Measurements from ENCODE around the gene MARCHF9.

MARCHF9 gene

GRCh38 chr12:57756406-57757341 is 1.8 kb downstream of the MARCHF9 start:
- Histone ChIP-seq H4K91ac (ENCODE audit: low read length) (no peak overlapping the region), H3K27ac (ENCODE audit: low read length, poor library complexity, severe bottlenecking) (no peak overlapping the region), H3K79me1 (replicated peaks; ENCODE audit: low read length, poor library complexity, severe bottlenecking) (no peaks in the 10 kb centered on the region), H3K36me3 (ENCODE audit: control insufficient read depth in 1 of 2, insufficient read depth in 2 of 2, low read depth in 1 of 2, low read length in 2 of 2) (peaks cover 0 to 16% of the 10 kb centered on the region in 2 experiments), H3K4ac (ENCODE audit: low read depth in 1 of 2, low read length in 2 of 2) (no peak overlapping the region), H3K14ac (ENCODE audit: low read length in 2 of 2) (no peak overlapping the region), H3K23ac (ENCODE audit: low read length in 2 of 2) (no peak overlapping the region), H2BK5ac (ENCODE audit: low read depth, low read length, poor library complexity, severe bottlenecking) (no peak overlapping the region), H2AK5ac (ENCODE audit: low read length, severe bottlenecking) (no peak overlapping the region), H2BK12ac (ENCODE audit: low read length in 2 of 2) (no peak overlapping the region), H2AFZ (ENCODE audit: low read depth, low read length) (no peak overlapping the region), H3K4me1 (ENCODE audit: control insufficient read depth, insufficient read depth, low read depth, low read length) (peaks cover 12% of the 10 kb centered on the region), H4K8ac (ENCODE audit: low read length) (no peak overlapping the region), H2BK15ac (ENCODE audit: low read depth, poor library complexity, severe bottlenecking) (no peak overlapping the region), H3K9ac (ENCODE audit: low read length) (no peak overlapping the region), H3K18ac (ENCODE audit: low read depth in 1 of 2, low read length in 2 of 2) (no peak overlapping the region), H3K9me3 (ENCODE audit: control insufficient read depth, low read length) (no peaks in the 10 kb centered on the region), H3K4me2 (ENCODE audit: low read length, poor library complexity, severe bottlenecking) (peak overlapping the region; percentile 49), H3K27me3 (ENCODE audit: control insufficient read depth in 1 of 2, insufficient read depth in 1 of 2, low read length in 2 of 2) (peaks cover 13 to 25% of the 10 kb centered on the region in 2 experiments), H3K4me3 (ENCODE audit: insufficient read depth in 1 of 2, low read depth in 1 of 2, low read length in 2 of 2) (no peak overlapping the region), H2BK120ac (ENCODE audit: low read depth, low read length) (no peak overlapping the region)
- DNase-seq: peak; percentile 68
- WGBS: 16% methylated on average over 17 of the region's 22 CpGs

- H3K9ac ChIP-seq (ENCODE audit: low read length): no peak overlapping the region
- peaks cover 16 to 31% of the 10 kb centered on the region in 2 experiments for H3K27me3 ChIP-seq (ENCODE audit: control insufficient read depth in 1 of 2, insufficient read depth in 1 of 2, low read length in 2 of 2)
- H4K8ac ChIP-seq (ENCODE audit: low read length): no peak overlapping the region
- no peak overlapping the region for H3K14ac ChIP-seq (ENCODE audit: low read length in 2 of 2)
- H4K91ac ChIP-seq (ENCODE audit: low read length): no peak overlapping the region
- no peak overlapping the region for H2AFZ ChIP-seq (ENCODE audit: low read depth, low read length)
- no peak overlapping the region for H2AK5ac ChIP-seq (ENCODE audit: low read length, severe bottlenecking)
- H3K23ac ChIP-seq (ENCODE audit: low read length in 2 of 2): no peak overlapping the region
- H3K4me2 ChIP-seq (ENCODE audit: low read length, poor library complexity, severe bottlenecking): no peak overlapping the region
- WGBS: 88% methylated on average over 3 of the region's 4 CpGs
- no peak overlapping the region for H3K27ac ChIP-seq (ENCODE audit: low read length, poor library complexity, severe bottlenecking)
- H3K4me1 ChIP-seq (ENCODE audit: control insufficient read depth, insufficient read depth, low read depth, low read length): peaks cover 12% of the 10 kb centered on the region
- no peak overlapping the region for H3K4ac ChIP-seq (ENCODE audit: low read depth in 1 of 2, low read length in 2 of 2)
- H3K18ac ChIP-seq (ENCODE audit: low read depth in 1 of 2, low read length in 2 of 2): no peak overlapping the region
- no peak overlapping the region for H2BK12ac ChIP-seq (ENCODE audit: low read length in 2 of 2)
- DNase-seq: no peak
- H2BK120ac ChIP-seq (ENCODE audit: low read depth, low read length): no peak overlapping the region
- H3K79me1 ChIP-seq (replicated peaks; ENCODE audit: low read length, poor library complexity, severe bottlenecking): no peaks in the 10 kb centered on the region
- H2BK15ac ChIP-seq (ENCODE audit: low read depth, poor library complexity, severe bottlenecking): no peak overlapping the region
- H2BK5ac ChIP-seq (ENCODE audit: low read depth, low read length, poor library complexity, severe bottlenecking): no peak overlapping the region
- H3K9me3 ChIP-seq (ENCODE audit: control insufficient read depth, low read length): no peaks in the 10 kb centered on the region
- peaks cover 0 to 16% of the 10 kb centered on the region in 2 experiments for H3K36me3 ChIP-seq (ENCODE audit: control insufficient read depth in 1 of 2, insufficient read depth in 2 of 2, low read depth in 1 of 2, low read length in 2 of 2)
- H3K4me3 ChIP-seq (ENCODE audit: insufficient read depth in 1 of 2, low read depth in 1 of 2, low read length in 2 of 2): no peak overlapping the region
These were observed 2.9 kb downstream of the MARCHF9 start for GRCh38 chr12:57757771-57758170.

- Histone ChIP-seq H4K91ac (ENCODE audit: low read length) (no peak overlapping the region), H3K79me1 (replicated peaks; ENCODE audit: low read length, poor library complexity, severe bottlenecking) (no peaks in the 10 kb centered on the region), H3K9ac (ENCODE audit: low read length) (no peak overlapping the region), H2AFZ (ENCODE audit: low read depth, low read length) (no peak overlapping the region), H3K4me3 (ENCODE audit: insufficient read depth in 1 of 2, low read depth in 1 of 2, low read length in 2 of 2) (no peak overlapping the region), H2BK5ac (ENCODE audit: low read depth, low read length, poor library complexity, severe bottlenecking) (no peak overlapping the region), H3K14ac (ENCODE audit: low read length in 2 of 2) (no peak overlapping the region), H3K9me3 (ENCODE audit: control insufficient read depth, low read length) (no peaks in the 10 kb centered on the region), H3K23ac (ENCODE audit: low read length in 2 of 2) (no peak overlapping the region), H2BK120ac (ENCODE audit: low read depth, low read length) (no peak overlapping the region), H3K27ac (ENCODE audit: low read length, poor library complexity, severe bottlenecking) (no peak overlapping the region), H2BK15ac (ENCODE audit: low read depth, poor library complexity, severe bottlenecking) (no peak overlapping the region), H3K4ac (ENCODE audit: low read depth in 1 of 2, low read length in 2 of 2) (no peak overlapping the region), H3K4me1 (ENCODE audit: control insufficient read depth, insufficient read depth, low read depth, low read length) (peaks cover 12% of the 10 kb centered on the region), H3K4me2 (ENCODE audit: low read length, poor library complexity, severe bottlenecking) (no peak overlapping the region), H3K27me3 (ENCODE audit: control insufficient read depth in 1 of 2, insufficient read depth in 1 of 2, low read length in 2 of 2) (peaks cover 24 to 38% of the 10 kb centered on the region in 2 experiments), H4K8ac (ENCODE audit: low read length) (no peak overlapping the region), H3K18ac (ENCODE audit: low read depth in 1 of 2, low read length in 2 of 2) (no peak overlapping the region), H2BK12ac (ENCODE audit: low read length in 2 of 2) (no peak overlapping the region), H2AK5ac (ENCODE audit: low read length, severe bottlenecking) (no peak overlapping the region), H3K36me3 (ENCODE audit: control insufficient read depth in 1 of 2, insufficient read depth in 2 of 2, low read depth in 1 of 2, low read length in 2 of 2) (peaks cover 0 to 16% of the 10 kb centered on the region in 2 experiments)
- DNase-seq: no peak
- 86% methylated on average over 25 of the region's 25 CpGs for WGBS
These were observed 3.9 kb downstream of the MARCHF9 start for GRCh38 chr12:57758552-57759359.

Measured in mesenchymal stem cell (in vitro differentiated cells and primary cell).